ENCODE results near the gene P2RX6.
"Not testable (repeated sequence)": the region's sequence is repeated elsewhere in the genome, so short reads cannot be mapped to it uniquely, and the experiment has no call there.

The P2RX6 gene

GRCh38 chr22:21014726-21015465 lies at the start of gene P2RX6:
Gene P2RX6 (plus strand): TSS chr22:21015165. CDS start chr22:21015175, 10 bp downstream.
- no peak for FAIRE-seq

GRCh38 chr22:20965888-20966855 lies 48.8 kb upstream of the P2RX6 start:
- no peak for FAIRE-seq

- no peak for FAIRE-seq
Observed at GRCh38 chr22:20966883-20967696, 47.9 kb upstream of the P2RX6 start, which contains the start of gene AIFM3. Gene AIFM3 (plus strand): TSS chr22:20967255. CDS start chr22:20967945, 690 bp downstream.

- FAIRE-seq: no peak
Observed at GRCh38 chr22:20967697-20968211, 47.2 kb upstream of the P2RX6 start.

GRCh38 chr22:20968281-20968977 lies 46.5 kb upstream of the P2RX6 start:
- FAIRE-seq: no peak

GRCh38 chr22:20970939-20971657 lies 43.9 kb upstream of the P2RX6 start:
- FAIRE-seq: peak; percentile 98

- not testable (repeated sequence) for FAIRE-seq
Observed at GRCh38 chr22:20972014-20972694, 42.8 kb upstream of the P2RX6 start.

GRCh38 chr22:20972933-20973577 lies 41.9 kb upstream of the P2RX6 start:
- no peak for FAIRE-seq

GRCh38 chr22:20973634-20974286 lies 41.2 kb upstream of the P2RX6 start:
- FAIRE-seq: no peak

- FAIRE-seq: no peak
Observed at GRCh38 chr22:20974336-20974955, 40.5 kb upstream of the P2RX6 start.

GRCh38 chr22:20975541-20976290 lies 39.2 kb upstream of the P2RX6 start:
- FAIRE-seq: no peak

- no peak for FAIRE-seq
Observed at GRCh38 chr22:20976291-20976877, 38.6 kb upstream of the P2RX6 start.

- FAIRE-seq: no peak
Observed at GRCh38 chr22:20977019-20977418, 37.9 kb upstream of the P2RX6 start.

GRCh38 chr22:20977516-20978170 lies 37.3 kb upstream of the P2RX6 start:
- FAIRE-seq: no peak

GRCh38 chr22:20978419-20978818 lies 36.5 kb upstream of the P2RX6 start:
- FAIRE-seq: no peak

- no peak for FAIRE-seq
Observed at GRCh38 chr22:20979243-20979809, 35.6 kb upstream of the P2RX6 start.

GRCh38 chr22:20979940-20980453 lies 35.0 kb upstream of the P2RX6 start:
- FAIRE-seq: no peak

All from G401.6 (cell line).